H1 (cell line): Measurements from ENCODE around the gene WNT9B. TPM values are rescaled to one million over a fixed set of nuclear protein-coding genes. Genes with fewer than 3 reads are reported as not detected.

Source experiments
- CTCF ChIA-PET: fragments of 300-600 bp; sonication (Branson Sonifier 250); formaldehyde crosslinking; loops from one replicate; lab custom pipeline; 2021; ENCODE audit not compliant: partially characterized antibody; lab: Charles Lee
- POLR2A ChIA-PET: fragments of 300-600 bp; sonication (Branson Sonifier 250); formaldehyde crosslinking; loops from one replicate; lab custom pipeline; 2021; ENCODE audit warnings: inconsistent platforms; ENCODE audit not compliant: partially characterized antibody; lab: Charles Lee
- DNase-seq, 2 experiments: peaks; one replicate each; pipeline versions ENCODE4 v3.0.0 to v3.0.0-alpha.2; 2010 to 2022; ENCODE audit warnings: low spot score in 2 of 2, low read depth in 1 of 2, mixed read lengths in 1 of 2
- FAIRE-seq: peaks from 2 replicates; lab custom pipeline; 2011; peaks lifted over from hg19 to GRCh38; lab: Jason Lieb, UNC
- H2AFZ ChIP-seq: 2 replicates; pipeline ENCODE4 v1.8.1; 2012; ENCODE audit warnings: low read length, inconsistent platforms
- H2AK5ac ChIP-seq: 2 replicates; pipeline ENCODE4 v1.6.1; 2013; ENCODE audit warnings: low read depth, low read length
- H2BK120ac ChIP-seq: replicated peaks from 2 replicates; pipeline ENCODE3; 2013; ENCODE audit warnings: low read depth, low read length, inconsistent platforms
- H2BK12ac ChIP-seq: 2 replicates; pipeline ENCODE4 v1.6.1; 2013; ENCODE audit warnings: low read depth, low read length
- H2BK15ac ChIP-seq: 2 replicates; pipeline ENCODE4 v1.6.1; 2013; ENCODE audit warnings: low read length
- H2BK20ac ChIP-seq: 2 replicates; pipeline ENCODE4 v1.6.1; 2013; ENCODE audit warnings: low read length
- H2BK5ac ChIP-seq: 2 replicates; pipeline ENCODE4 v1.6.1; 2013; ENCODE audit warnings: low read depth, low read length
- H3K14ac ChIP-seq: 2 replicates; pipeline ENCODE4 v1.6.1; 2013; ENCODE audit warnings: inconsistent platforms; ENCODE audit not compliant: insufficient read length
- H3K18ac ChIP-seq: 2 replicates; pipeline ENCODE4 v1.6.1; 2013; ENCODE audit warnings: low read length; ENCODE audit errors: extremely low read depth
- H3K23ac ChIP-seq: 2 replicates; pipeline ENCODE4 v1.6.1; 2013; ENCODE audit warnings: inconsistent platforms; ENCODE audit not compliant: insufficient read length
- H3K23me2 ChIP-seq: 2 replicates; pipeline ENCODE4 v1.6.1; 2013; ENCODE audit warnings: low read depth, low read length
- H3K27ac ChIP-seq: 2 replicates; pipeline ENCODE4 v1.6.1; 2011; ENCODE audit warnings: low read depth, low read length, inconsistent platforms
- H3K27me3 ChIP-seq, 4 experiments: replicated peaks in 1 of 4; 1 replicate in 1 of 4; 2 replicates in 3 of 4; pipeline versions ENCODE4 v1.6.1 to v1.8.1; 2011 to 2013; ENCODE audit warnings: low read length in 3 of 4, mild to moderate bottlenecking in 3 of 4, inconsistent platforms in 2 of 4, mixed read lengths in 2 of 4, moderate library complexity in 1 of 4; ENCODE audit not compliant: control insufficient read depth in 3 of 4, insufficient read depth in 3 of 4; ENCODE audit errors: extremely low read depth in 1 of 4
- H3K36me3 ChIP-seq, 4 experiments: 2 replicates each; pipeline versions ENCODE4 v1.6.1 to v1.8.1; 2011 to 2013; ENCODE audit warnings: mild to moderate bottlenecking in 4 of 4, low read length in 3 of 4, moderate library complexity in 2 of 4, control low read depth in 1 of 4, inconsistent platforms in 1 of 4; ENCODE audit not compliant: insufficient read depth in 4 of 4, control insufficient read depth in 2 of 4
- H3K4ac ChIP-seq: replicated peaks from 2 replicates; pipeline ENCODE3; 2013; ENCODE audit warnings: low read length, low read depth, mixed read lengths, inconsistent platforms; ENCODE audit not compliant: insufficient read length
- H3K4me1 ChIP-seq, 4 experiments: replicated peaks in 1 of 4; 1 replicate in 1 of 4; 2 replicates in 3 of 4; pipeline versions ENCODE4 v1.6.1 to v1.8.1; 2011 to 2013; ENCODE audit warnings: low read length in 3 of 4, inconsistent platforms in 2 of 4, mixed read lengths in 1 of 4; ENCODE audit not compliant: insufficient read depth in 4 of 4, control insufficient read depth in 3 of 4
- H3K4me2 ChIP-seq, 2 experiments: 2 replicates each; pipeline versions ENCODE4 v1.6.1 to v1.8.1; 2011 to 2013; ENCODE audit warnings: low read depth in 2 of 2, low read length in 2 of 2, control low read depth in 1 of 2, inconsistent platforms in 1 of 2, mild to moderate bottlenecking in 1 of 2; ENCODE audit not compliant: insufficient read depth in 1 of 2
- H3K4me3 ChIP-seq, 4 experiments: fragments of 200-600, 300-600 bp in 1 of 4; sonication (generic), shearing (Covaris generic), sonication (Bioruptor Twin) in 1 of 4; 2 replicates each; pipeline versions ENCODE4 v1.5.1 to v1.8.1; 2011 to 2016; ENCODE audit warnings: low read length in 4 of 4, low read depth in 3 of 4, control low read depth in 2 of 4, inconsistent platforms in 2 of 4, mild to moderate bottlenecking in 2 of 4, mixed read lengths in 1 of 4, moderate library complexity in 1 of 4; ENCODE audit not compliant: insufficient read depth in 2 of 4; ENCODE audit errors: extremely low read depth in 1 of 4
- H3K56ac ChIP-seq: replicated peaks from 2 replicates; pipeline ENCODE3; 2013; ENCODE audit warnings: low read depth, mild to moderate bottlenecking, mixed read lengths, low read length, inconsistent platforms; ENCODE audit not compliant: insufficient read length
- H3K79me1 ChIP-seq: 2 replicates; pipeline ENCODE4 v1.6.1; 2013; ENCODE audit warnings: low read depth, low read length, control low read depth
- H3K79me2 ChIP-seq, 2 experiments: 2 replicates each; pipeline versions ENCODE4 v1.6.1 to v1.8.1; 2012 to 2013; ENCODE audit warnings: low read length in 2 of 2, mild to moderate bottlenecking in 2 of 2, inconsistent platforms in 1 of 2; ENCODE audit not compliant: insufficient read depth in 2 of 2, control insufficient read depth in 1 of 2
- H3K9ac ChIP-seq, 4 experiments: replicated peaks in 1 of 4; 1 replicate in 1 of 4; 2 replicates in 3 of 4; pipeline versions ENCODE4 v1.6.1 to v1.8.1; 2011 to 2013; ENCODE audit warnings: low read depth in 3 of 4, low read length in 3 of 4, control low read depth in 2 of 4, mild to moderate bottlenecking in 2 of 4, moderate library complexity in 2 of 4, inconsistent platforms in 1 of 4; ENCODE audit errors: extremely low read depth in 1 of 4
- H3K9me3 ChIP-seq, 2 experiments: 2 replicates each; pipeline versions ENCODE4 v1.6.1 to v1.8.1; 2012 to 2013; ENCODE audit warnings: mild to moderate bottlenecking in 2 of 2, moderate library complexity in 2 of 2, control low read depth in 1 of 2, inconsistent platforms in 1 of 2, low read depth in 1 of 2, low read length in 1 of 2, mixed read lengths in 1 of 2; ENCODE audit not compliant: insufficient read depth in 2 of 2
- H4K20me1 ChIP-seq, 2 experiments: replicated peaks in 1 of 2; 2 replicates each; pipeline versions ENCODE3 to v1.8.1; 2011 to 2013; ENCODE audit warnings: inconsistent platforms in 2 of 2, low read length in 2 of 2, mild to moderate bottlenecking in 1 of 2; ENCODE audit not compliant: insufficient read depth in 2 of 2, control insufficient read depth in 1 of 2
- H4K5ac ChIP-seq: 2 replicates; pipeline ENCODE4 v1.6.1; 2013; ENCODE audit warnings: low read length, low read depth, mixed read lengths, inconsistent platforms; ENCODE audit not compliant: insufficient read length
- H4K8ac ChIP-seq: 2 replicates; pipeline ENCODE4 v1.8.0; 2013; ENCODE audit warnings: mild to moderate bottlenecking, moderate library complexity, low read length, inconsistent platforms; ENCODE audit not compliant: insufficient read depth; ENCODE audit errors: extremely low read depth
- H4K91ac ChIP-seq: replicated peaks from 2 replicates; pipeline ENCODE3; 2013; ENCODE audit warnings: low read length, mixed read lengths, inconsistent platforms; ENCODE audit not compliant: insufficient read length
- MAFK ChIP-seq: IDR thresholded peaks from 2 replicates; pipeline ENCODE4 v1.6.1; 2012; ENCODE audit warnings: low read depth, mild to moderate bottlenecking, improper control_type of control experiment, low read length
- PHF8 ChIP-seq: fragments of 200-600 bp; sonication (generic); conservative IDR thresholded peaks from 2 replicates; pipeline ENCODE4 v1.7.1; 2012; ENCODE audit warnings: low read depth, mild to moderate bottlenecking, inconsistent platforms, low read length, moderate library complexity
- POLR2AphosphoS5 ChIP-seq: IDR thresholded peaks from 2 replicates; pipeline ENCODE4 v1.6.1; 2011; ENCODE audit warnings: low read depth, low read length
- RNF2 ChIP-seq: fragments of 200-900, 300-1000 bp; sonication (generic); IDR thresholded peaks from 2 replicates; pipeline ENCODE4 v1.7.1; 2016; ENCODE audit warnings: borderline replicate concordance, low read depth, mild to moderate bottlenecking, antibody characterized with exemption, low read length; ENCODE audit not compliant: poor library complexity, severe bottlenecking; ENCODE audit errors: missing control alignments
- SIX5 ChIP-seq: IDR thresholded peaks from 2 replicates; pipeline ENCODE4 v1.6.1; 2011; ENCODE audit warnings: mild to moderate bottlenecking, low read depth, low read length
- SUZ12 ChIP-seq: fragments of 200-600 bp; sonication (generic); IDR thresholded peaks from 2 replicates; pipeline ENCODE4 v1.6.1; 2012; ENCODE audit warnings: mild to moderate bottlenecking, inconsistent platforms, low read length, moderate library complexity, mixed read lengths
- WGBS, 2 experiments: shearing (Covaris generic) in 1 of 2; methylation state at CpG; one replicate each; pipeline versions ENCODE4 v1.1.6 to v1.1.7; 2013 to 2015; ENCODE audit warnings: low lambda C conversion rate in 2 of 2, mixed read lengths in 2 of 2, inconsistent platforms in 1 of 2, low coverage in 1 of 2, missing lambda C conversion rate in 1 of 2; ENCODE audit not compliant: insufficient replicate concordance in 2 of 2, insufficient coverage in 1 of 2, insufficient read length in 1 of 2; ENCODE audit errors: extremely low coverage in 1 of 2, missing lambda C conversion rate in 1 of 2; 5-methylcytosine and 5-hydroxymethylcytosine counted together
- polyA plus RNA-seq, 7 experiments: library from polyadenylated mRNA; depleted of rRNA in 3 of 7; stranded (reverse) in 5 of 7; unstranded in 2 of 7; fragments of >200 nt in 5 of 7; fragments of 200-250 nt in 2 of 7; gene quantifications; 1 replicate in 5 of 7; 2 replicates in 1 of 7; 4 replicates in 1 of 7; pipeline versions ENCODE4 v1.2.1 to v1.2.3, GENCODE V29; 2011 to 2013; ENCODE audit warnings: missing spikeins in 2 of 7, mixed read lengths in 2 of 7
- total RNA-seq: library from RNA; stranded (reverse); fragmentation: NEBNext Ultra II Directional; extraction: Animal tissue kit (Norgen Biotek cat#: 25700); gene quantifications from 2 replicates; pipeline ENCODE4 v1.2.1, GENCODE V29; 2021

The WNT9B gene
- total and polyA plus RNA-seq, 2 of the 8 experiments (the other 6 are each of a cell fraction or from before 2014, with no cell fraction given) = 0.21 TPM; not detected in 1

GRCh38 chr17:46853896-46854444, 2.6 kb downstream of the WNT9B start:
- no peak overlapping the region for H3K4me3 ChIP-seq
- H3K4ac ChIP-seq = no peak overlapping the region
- no peak overlapping the region for H3K18ac ChIP-seq
- no peak overlapping the region for H2BK5ac ChIP-seq
- no peak overlapping the region for H3K9ac ChIP-seq
- H3K27ac ChIP-seq = no peak overlapping the region
- no peaks in the 10 kb centered on the region for H3K79me1 ChIP-seq
- peak; percentile 36 for FAIRE-seq
- no peaks in the 10 kb centered on the region for H3K9me3 ChIP-seq
- no peak overlapping the region for H3K56ac ChIP-seq
- H3K4me1 ChIP-seq = peaks cover 0 to 5% (median 3%) of the 10 kb centered on the region in 4 experiments; a peak in 4 of 7 replicates
- no peak for TF ChIP-seq POLR2AphosphoS5
- TF ChIP-seq MAFK = no peak
- no peak for TF ChIP-seq SUZ12
- no peak for TF ChIP-seq PHF8
- TF ChIP-seq SIX5 = no peak
- no peak for TF ChIP-seq RNF2
- no peak for DNase-seq
- H2BK12ac ChIP-seq = no peak overlapping the region
- H4K91ac ChIP-seq = no peak overlapping the region
- no peaks in the 10 kb centered on the region for H4K20me1 ChIP-seq
- H3K79me2 ChIP-seq = no peaks in the 10 kb centered on the region
- no peak overlapping the region for H2BK120ac ChIP-seq
- H3K4me2 ChIP-seq = no peak overlapping the region
- no peak overlapping the region for H4K8ac ChIP-seq
- ChIA-PET POLR2A (interaction anchor here (1.5 kb wide), 1 partner anchor 9 kb away, joined by 5 read pairs; no protein-coding TSS in a partner anchor), CTCF (interaction anchor here (1.2 to 5.2 kb wide), 10 partner anchors 10 to 88 kb away, joined by 3 to 35 read pairs (median 6); no protein-coding TSS in a partner anchor)
- peaks cover 20 to 42% (median 34%) of the 10 kb centered on the region in 4 experiments for H3K27me3 ChIP-seq
- H3K23ac ChIP-seq = no peak overlapping the region
- H2AFZ ChIP-seq = no peak overlapping the region
- H2BK20ac ChIP-seq = no peak overlapping the region
- 48% methylated on average over 6 of the region's 6 CpGs; no CpG with 5 or more reads in 1 of the 2 experiments for WGBS, 2 experiments
- H2AK5ac ChIP-seq = no peak overlapping the region
- no peak overlapping the region for H4K5ac ChIP-seq
- no peak overlapping the region for H3K14ac ChIP-seq
- H3K23me2 ChIP-seq = peaks cover 14% of the 10 kb centered on the region
- H3K36me3 ChIP-seq = no peaks in the 10 kb centered on the region
- 0 out of 2 replicates have a peak overlapping the region, but pooled peaks have one; percentile 6 for H2BK15ac ChIP-seq
